Measurements from ENCODE around the gene TSPAN6. TPM values are rescaled to one million over a fixed set of nuclear protein-coding genes. Genes with fewer than 3 reads are reported as not detected.

The TSPAN6 gene
- polyA plus RNA-seq, 1 donor from 2014 or later, result 63.3 TPM

GRCh38 chrX:100650841-100651240 lies 14.2 kb upstream of the TSPAN6 start:
- Histone ChIP-seq H3K4me2 (ENCODE audit: low read length) (no peak overlapping the region), H3K79me2 (replicated peaks; ENCODE audit: insufficient read depth, low read length) (no peaks in the 10 kb centered on the region), H3K9me3 (ENCODE audit: low read length) (no peaks in the 10 kb centered on the region), H3K9ac (ENCODE audit: low read length) (no peak overlapping the region), H3K27me3 (ENCODE audit: insufficient read depth, low read depth, low read length) (no peaks in the 10 kb centered on the region), H3K9me2 (ENCODE audit: insufficient read depth, low read length) (no peaks in the 10 kb centered on the region), H3K27ac (ENCODE audit: low read length) (no peak overlapping the region), H3K36me3 (ENCODE audit: insufficient read depth, low read length) (no peaks in the 10 kb centered on the region), H2AFZ (ENCODE audit: low read depth, low read length) (no peak overlapping the region), H3K4me3 (ENCODE audit: low read length) (no peak overlapping the region), H3F3A (ENCODE audit: insufficient read depth, low read length, poor library complexity, severe bottlenecking) (no peaks in the 10 kb centered on the region), H4K20me1 (ENCODE audit: insufficient read depth) (no peaks in the 10 kb centered on the region)
- TF ChIP-seq EZH2 (IDR thresholded peaks at IDR 0.05; ENCODE audit: borderline replicate concordance, insufficient read depth, low read length, poor library complexity, severe bottlenecking) (no peak), EP300 (conservative IDR thresholded peaks at IDR 0.05; ENCODE audit: poor library complexity, severe bottlenecking) (no peak), TAF1 (IDR thresholded peaks at IDR 0.05; ENCODE audit: low read depth) (no peak), CTCF (IDR thresholded peaks at IDR 0.05; ENCODE audit: poor library complexity, severe bottlenecking) (no peak), SMC3 (conservative IDR thresholded peaks at IDR 0.05; ENCODE audit: poor library complexity) (no peak), RAD21 (conservative IDR thresholded peaks at IDR 0.05) (no peak), REST (IDR thresholded peaks at IDR 0.05; ENCODE audit: borderline replicate concordance) (no peak), MXI1 (conservative IDR thresholded peaks at IDR 0.05; ENCODE audit: poor library complexity, severe bottlenecking) (no peak), POLR2AphosphoS5 (IDR thresholded peaks at IDR 0.05) (no peak)

GRCh38 chrX:100649550-100650356 lies 13.1 kb upstream of the TSPAN6 start:
- H3K27ac ChIP-seq (ENCODE audit: low read length), result no peak overlapping the region
- H3F3A ChIP-seq (ENCODE audit: insufficient read depth, low read length, poor library complexity, severe bottlenecking), result no peaks in the 10 kb centered on the region
- TF ChIP-seq CTCF (IDR thresholded peaks at IDR 0.05; ENCODE audit: poor library complexity, severe bottlenecking) (no peak), POLR2AphosphoS5 (IDR thresholded peaks at IDR 0.05) (no peak), SMC3 (conservative IDR thresholded peaks at IDR 0.05; ENCODE audit: poor library complexity) (no peak), EZH2 (IDR thresholded peaks at IDR 0.05; ENCODE audit: borderline replicate concordance, insufficient read depth, low read length, poor library complexity, severe bottlenecking) (no peak), EP300 (conservative IDR thresholded peaks at IDR 0.05; ENCODE audit: poor library complexity, severe bottlenecking) (no peak), TAF1 (IDR thresholded peaks at IDR 0.05; ENCODE audit: low read depth) (no peak), MXI1 (conservative IDR thresholded peaks at IDR 0.05; ENCODE audit: poor library complexity, severe bottlenecking) (no peak), RAD21 (conservative IDR thresholded peaks at IDR 0.05) (no peak), REST (IDR thresholded peaks at IDR 0.05; ENCODE audit: borderline replicate concordance) (no peak)
- H3K79me2 ChIP-seq (replicated peaks; ENCODE audit: insufficient read depth, low read length), result no peaks in the 10 kb centered on the region
- H3K9ac ChIP-seq (ENCODE audit: low read length), result no peak overlapping the region
- H2AFZ ChIP-seq (ENCODE audit: low read depth, low read length), result no peak overlapping the region
- H3K4me2 ChIP-seq (ENCODE audit: low read length), result no peak overlapping the region
- no peaks in the 10 kb centered on the region for H3K9me2 ChIP-seq (ENCODE audit: insufficient read depth, low read length)
- no peaks in the 10 kb centered on the region for H3K9me3 ChIP-seq (ENCODE audit: low read length)
- H3K4me3 ChIP-seq (ENCODE audit: low read length), result no peak overlapping the region
- no peaks in the 10 kb centered on the region for H3K36me3 ChIP-seq (ENCODE audit: insufficient read depth, low read length)
- H4K20me1 ChIP-seq (ENCODE audit: insufficient read depth), result no peaks in the 10 kb centered on the region
- no peaks in the 10 kb centered on the region for H3K27me3 ChIP-seq (ENCODE audit: insufficient read depth, low read depth, low read length)

Measured in neural cell (in vitro differentiated cells).